Measurements from ENCODE around the gene ATF7IP2.

Gene ATF7IP2

DNA sequence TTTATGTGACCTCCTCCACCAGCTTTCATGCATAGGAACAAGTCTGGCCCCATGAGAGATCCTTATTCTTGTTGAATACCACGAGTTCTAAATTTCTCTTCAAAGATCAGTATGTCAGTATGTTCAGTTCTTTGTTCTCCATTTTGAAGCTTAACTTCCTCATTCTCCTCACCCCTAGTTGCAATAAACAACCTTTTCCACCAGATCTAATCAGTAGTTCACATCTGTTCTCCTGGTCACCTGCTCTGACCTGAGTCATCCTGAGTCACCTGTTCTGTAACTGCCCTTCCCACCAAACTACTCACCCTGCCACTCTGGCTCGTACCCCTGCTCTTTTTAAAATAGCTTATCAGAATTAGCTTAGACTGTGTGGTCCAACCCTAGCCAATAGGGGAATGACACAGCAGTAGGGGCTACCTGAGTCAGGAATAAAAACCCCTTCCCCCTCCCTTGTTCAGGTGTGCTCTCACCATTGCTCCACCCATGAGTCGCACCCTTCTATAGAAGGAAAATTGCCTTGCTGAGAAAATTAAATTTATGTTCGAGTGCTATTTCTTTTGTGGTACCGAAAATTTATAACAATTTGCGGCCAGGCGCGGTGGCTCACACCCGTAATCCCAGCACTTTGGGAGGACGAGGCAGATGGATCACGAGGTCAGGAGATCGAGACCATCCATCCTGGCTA, 100.0 kb downstream of the ATF7IP2 start:
- DNase-seq (ENCODE audit: low spot score), result no peak

DNA sequence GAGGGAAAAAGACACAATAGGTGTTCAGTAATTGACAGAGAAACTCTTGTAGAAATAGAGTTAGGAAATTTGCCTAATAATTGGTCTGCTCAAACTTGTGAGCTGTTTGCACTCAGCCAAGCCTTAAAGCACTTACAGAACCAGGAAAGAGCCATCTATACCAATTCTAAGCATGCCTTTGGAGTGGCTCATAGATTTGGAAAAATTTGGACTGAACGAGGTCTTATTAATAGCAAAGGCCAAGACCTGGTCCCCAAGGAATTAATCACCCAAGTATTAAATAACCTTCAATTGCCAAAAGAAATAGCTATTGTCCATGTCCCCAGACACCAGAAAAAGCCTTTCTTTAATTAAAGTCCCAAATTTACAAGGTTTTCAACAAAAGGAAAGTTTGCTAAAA, 104.3 kb downstream of the ATF7IP2 start:
- TF ChIP-seq, protein P1, sequence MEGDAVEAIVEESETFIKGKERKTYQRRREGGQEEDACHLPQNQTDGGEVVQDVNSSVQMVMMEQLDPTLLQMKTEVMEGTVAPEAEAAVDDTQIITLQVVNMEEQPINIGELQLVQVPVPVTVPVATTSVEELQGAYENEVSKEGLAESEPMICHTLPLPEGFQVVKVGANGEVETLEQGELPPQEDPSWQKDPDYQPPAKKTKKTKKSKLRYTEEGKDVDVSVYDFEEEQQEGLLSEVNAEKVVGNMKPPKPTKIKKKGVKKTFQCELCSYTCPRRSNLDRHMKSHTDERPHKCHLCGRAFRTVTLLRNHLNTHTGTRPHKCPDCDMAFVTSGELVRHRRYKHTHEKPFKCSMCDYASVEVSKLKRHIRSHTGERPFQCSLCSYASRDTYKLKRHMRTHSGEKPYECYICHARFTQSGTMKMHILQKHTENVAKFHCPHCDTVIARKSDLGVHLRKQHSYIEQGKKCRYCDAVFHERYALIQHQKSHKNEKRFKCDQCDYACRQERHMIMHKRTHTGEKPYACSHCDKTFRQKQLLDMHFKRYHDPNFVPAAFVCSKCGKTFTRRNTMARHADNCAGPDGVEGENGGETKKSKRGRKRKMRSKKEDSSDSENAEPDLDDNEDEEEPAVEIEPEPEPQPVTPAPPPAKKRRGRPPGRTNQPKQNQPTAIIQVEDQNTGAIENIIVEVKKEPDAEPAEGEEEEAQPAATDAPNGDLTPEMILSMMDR (IDR thresholded peaks at IDR 0.05; ENCODE audit: borderline replicate concordance, control extremely low read depth, extremely low read depth, insufficient read depth, missing control alignments), result no peak
- in situ Hi-C loops (cut with MboI; ENCODE audit: low sequenced_read_pairs, unreplicated experiment), result no loop called here
- DNase-seq (ENCODE audit: low spot score), result no peak

More for the DNA sequence above, 100.0 kb downstream of the ATF7IP2 start:
- in situ Hi-C loops (cut with MboI; ENCODE audit: low sequenced_read_pairs, unreplicated experiment), result no loop called here
- TF ChIP-seq, protein P1 (IDR thresholded peaks at IDR 0.05; ENCODE audit: borderline replicate concordance, control extremely low read depth, extremely low read depth, insufficient read depth, missing control alignments), result no peak

DNA sequence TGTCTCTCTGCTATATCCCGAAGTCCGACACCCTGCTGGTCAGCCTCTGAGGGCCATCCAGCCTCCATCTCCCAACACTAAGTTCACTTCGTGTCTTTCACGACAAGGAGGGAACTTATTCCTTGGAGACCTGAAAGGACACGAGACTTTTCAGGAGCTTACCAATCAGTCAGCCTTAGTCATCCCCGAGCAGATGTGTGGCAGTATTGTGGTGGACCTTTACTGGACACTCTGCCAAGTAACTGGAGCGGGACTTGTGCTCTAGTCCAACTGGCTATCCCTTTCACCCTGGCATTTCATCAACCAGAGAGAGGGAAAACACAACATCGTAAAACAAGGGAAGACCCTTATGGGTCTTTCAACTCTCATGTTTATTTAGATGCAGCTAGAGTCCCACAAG, 107.4 kb downstream of the ATF7IP2 start:
- no peak for DNase-seq (ENCODE audit: low spot score)
- in situ Hi-C loops (cut with MboI; ENCODE audit: low sequenced_read_pairs, unreplicated experiment), result no loop called here
- TF ChIP-seq, protein P1 (IDR thresholded peaks at IDR 0.05; ENCODE audit: borderline replicate concordance, control extremely low read depth, extremely low read depth, insufficient read depth, missing control alignments), result no peak

DNA sequence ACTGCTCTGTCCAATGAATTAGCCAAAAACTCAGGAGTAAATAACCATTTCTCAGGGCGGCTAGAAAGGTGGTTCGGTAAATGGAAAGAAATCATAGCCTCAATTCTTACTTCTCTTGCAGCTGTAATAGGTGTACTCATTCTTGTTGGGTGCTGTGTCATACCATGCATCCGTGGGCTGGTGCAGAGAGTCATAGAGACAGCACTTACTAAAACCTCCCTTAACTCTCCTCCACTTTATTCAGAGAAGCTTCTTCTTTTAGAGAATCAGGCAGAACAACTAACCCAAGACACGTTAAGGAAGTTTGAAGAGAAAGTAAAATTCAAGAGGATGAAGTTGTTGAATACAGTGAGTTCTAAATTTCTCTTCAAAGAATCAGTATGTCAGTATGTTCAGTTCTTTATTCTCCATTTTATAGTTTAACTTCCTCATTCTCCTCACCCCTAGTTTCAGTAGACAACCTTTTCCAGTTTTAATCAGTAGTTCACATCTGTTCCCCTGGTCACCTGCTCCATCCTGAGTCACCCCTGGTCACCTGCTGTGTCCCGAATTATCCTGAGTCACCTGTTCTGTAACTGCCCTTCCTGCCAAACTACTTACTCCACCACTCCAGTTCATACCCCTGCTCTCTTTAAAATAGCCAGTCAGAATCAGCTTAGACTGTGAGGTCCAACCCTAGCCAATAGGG, 108.6 kb downstream of the ATF7IP2 start:
- DNase-seq (ENCODE audit: low spot score), result no peak
- TF ChIP-seq, protein P1 (IDR thresholded peaks at IDR 0.05; ENCODE audit: borderline replicate concordance, control extremely low read depth, extremely low read depth, insufficient read depth, missing control alignments), result no peak
- in situ Hi-C loops (cut with MboI; ENCODE audit: low sequenced_read_pairs, unreplicated experiment), result no loop called here

DNA sequence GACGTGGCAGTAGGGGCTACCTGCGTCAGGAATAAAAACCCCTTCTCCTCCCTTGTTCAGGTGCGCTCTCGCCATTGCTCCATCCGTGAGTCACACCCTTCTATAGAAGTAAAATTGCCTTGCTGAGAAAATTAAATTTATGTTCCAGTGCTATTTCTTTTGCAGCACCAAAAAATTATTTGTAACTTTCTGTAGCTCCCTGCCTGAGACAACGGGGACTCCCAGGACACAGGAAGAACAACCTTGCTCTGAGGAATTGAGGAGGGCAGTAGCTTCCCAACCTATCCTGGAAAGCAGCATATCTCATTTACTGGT, 109.1 kb downstream of the ATF7IP2 start:
- in situ Hi-C loops (cut with MboI; ENCODE audit: low sequenced_read_pairs, unreplicated experiment), result no loop called here
- no peak for DNase-seq (ENCODE audit: low spot score)

DNA sequence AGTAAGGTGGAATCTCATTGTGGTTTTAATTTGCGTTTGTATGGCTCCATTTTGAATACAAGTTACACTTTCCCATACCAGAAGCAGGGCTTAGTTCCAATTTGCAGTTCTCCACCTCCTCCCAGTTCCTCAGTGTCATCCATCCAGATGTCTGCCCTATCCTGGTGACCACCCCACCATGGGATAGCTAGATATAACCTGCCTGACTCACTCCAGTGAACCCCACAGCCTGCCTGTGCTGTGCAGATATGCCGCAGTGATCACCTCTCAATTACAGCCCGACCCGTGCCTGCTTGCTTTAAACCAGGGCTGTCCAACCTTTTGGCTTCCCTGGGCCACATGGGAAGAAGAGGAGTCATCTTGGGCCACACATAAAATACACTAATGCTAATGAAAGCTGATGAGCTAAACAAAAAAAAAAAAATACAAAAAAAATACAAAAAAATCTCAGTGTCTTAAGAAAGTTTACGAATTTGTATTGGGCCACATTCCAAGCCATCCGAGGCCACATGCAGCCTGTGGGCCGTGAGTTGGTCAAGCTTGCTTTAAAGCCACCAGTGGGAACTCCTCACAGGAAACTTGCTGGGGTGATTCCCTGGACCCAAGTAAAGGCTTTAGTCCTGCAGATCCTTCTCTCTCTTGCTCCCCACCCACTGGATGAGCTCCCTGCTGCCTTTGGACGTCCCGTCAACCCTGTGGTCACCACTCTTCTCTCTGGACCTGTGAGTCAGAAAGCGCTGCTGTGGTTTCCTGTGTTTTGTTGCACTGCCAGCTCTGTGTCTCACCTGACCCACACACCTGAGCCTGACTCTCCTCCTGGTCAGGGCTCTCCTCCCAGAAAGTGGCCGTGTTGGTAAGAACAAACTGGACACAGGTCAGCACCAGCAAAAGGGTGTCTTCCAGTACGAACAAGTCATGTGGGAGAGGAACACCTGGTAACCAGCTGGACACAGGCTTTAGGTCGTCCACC, 111.6 kb downstream of the ATF7IP2 start:
- TF ChIP-seq, protein P1 (IDR thresholded peaks at IDR 0.05; ENCODE audit: borderline replicate concordance, control extremely low read depth, extremely low read depth, insufficient read depth, missing control alignments), result no peak
- no peak for DNase-seq (ENCODE audit: low spot score)
- in situ Hi-C loops (cut with MboI; ENCODE audit: low sequenced_read_pairs, unreplicated experiment), result no loop called here

More for the DNA sequence above, 109.1 kb downstream of the ATF7IP2 start:
- TF ChIP-seq, protein P1 (IDR thresholded peaks at IDR 0.05; ENCODE audit: borderline replicate concordance, control extremely low read depth, extremely low read depth, insufficient read depth, missing control alignments), result no peak
